Caco-2 (cell line): ENCODE measurements around the gene INPP5K. TPM values are rescaled to one million over a fixed set of nuclear protein-coding genes. Genes with fewer than 3 reads are reported as not detected.
"Not testable (repeated sequence)": the region's sequence is repeated elsewhere in the genome, so short reads cannot be mapped to it uniquely, and the experiment has no call there.

Source experiments
- BruUV-seq: library from RNA; stranded (reverse); fragments of 400-500 nt; replicated peaks from 2 replicates; lab custom pipeline; 2021; lab: Mats Ljungman, UMichigan
- CTCF ChIA-PET: fragments of 300-600 bp; sonication (Branson Sonifier 250); formaldehyde crosslinking; loops from one replicate; lab custom pipeline; 2022; ENCODE audit warnings: antibody characterized with exemption; lab: Charles Lee
- POLR2A ChIA-PET: fragments of 300-600 bp; sonication (Branson Sonifier 250); formaldehyde crosslinking; loops from one replicate; lab custom pipeline; 2022; ENCODE audit warnings: antibody characterized with exemption; lab: Charles Lee
- DNase-seq, 2 experiments: peaks; one replicate each; pipeline versions ENCODE4 v3.0.0 to v3.0.0-alpha.2; 2020 to 2022
- H3K27me3 ChIP-seq: replicated peaks from 2 replicates; pipeline ENCODE4 v1.6.0; 2011; ENCODE audit warnings: low read length; ENCODE audit not compliant: control insufficient read depth, insufficient read depth
- H3K36me3 ChIP-seq: 2 replicates; pipeline ENCODE4 v1.5.1; 2011; ENCODE audit warnings: low read length; ENCODE audit not compliant: control insufficient read depth, insufficient read depth
- H3K4me1 ChIP-seq: fragments of 250-450 bp; sonication (Bioruptor Pico); 2 replicates; pipeline ENCODE4 v1.5.1; 2020; ENCODE audit warnings: mild to moderate bottlenecking
- H3K4me3 ChIP-seq: 2 replicates; pipeline ENCODE4 v1.5.1; 2011; ENCODE audit warnings: low read depth, mild to moderate bottlenecking, control low read depth, low read length
- H3K9me3 ChIP-seq: fragments of 250-450 bp; sonication (Bioruptor Pico); 2 replicates; pipeline ENCODE4 v1.5.1; 2020; ENCODE audit warnings: mild to moderate bottlenecking, moderate library complexity
- H3K27ac Mint-ChIP-seq: one replicate; pipeline ENCODE4 v1.8.0; 2022; ENCODE audit warnings: mixed read lengths; ENCODE audit not compliant: unreplicated experiment
- H3K27me3 Mint-ChIP-seq: one replicate; pipeline ENCODE4 v1.8.0; 2022; ENCODE audit warnings: mixed read lengths; ENCODE audit not compliant: insufficient read depth, unreplicated experiment
- H3K36me3 Mint-ChIP-seq: one replicate; pipeline ENCODE4 v1.8.0; 2022; ENCODE audit warnings: mild to moderate bottlenecking, mixed read lengths; ENCODE audit not compliant: insufficient read depth, unreplicated experiment
- H3K4me1 Mint-ChIP-seq: one replicate; pipeline ENCODE4 v1.8.0; 2022; ENCODE audit warnings: low read depth, mixed read lengths; ENCODE audit not compliant: unreplicated experiment
- H3K4me3 Mint-ChIP-seq: one replicate; pipeline ENCODE4 v1.8.0; 2022; ENCODE audit warnings: mild to moderate bottlenecking, moderate library complexity, mixed read lengths; ENCODE audit not compliant: unreplicated experiment
- H3K9me3 Mint-ChIP-seq: one replicate; pipeline ENCODE4 v1.8.0; 2022; ENCODE audit warnings: mixed read lengths; ENCODE audit not compliant: unreplicated experiment
- intact Hi-C: fragments of 100-400 bp; cut with micrococcal nuclease; formaldehyde crosslinking; loops from one replicate; pipeline ENCODE4 v1.10.0; 2022; ENCODE audit not compliant: unreplicated experiment
- total RNA-seq: library from RNA; stranded (reverse); gene quantifications from 2 replicates; pipeline ENCODE4 v1.2.3, GENCODE V29; 2022
- TF ChIP-seq, protein P1 (sequence below), 2 experiments: fragments of 200-600 bp in 1 of 2; IDR thresholded peaks; 1 replicate in 1 of 2; 2 replicates in 1 of 2; pipeline versions ENCODE4 v1.5.1 to v1.8.0; 2011 to 2022; ENCODE audit warnings: antibody characterized with exemption in 1 of 2, control low read depth in 1 of 2, inconsistent platforms in 1 of 2, low read depth in 1 of 2, low read length in 1 of 2, mild to moderate bottlenecking in 1 of 2, moderate library complexity in 1 of 2; ENCODE audit not compliant: insufficient read depth in 1 of 2, severe bottlenecking in 1 of 2, unreplicated experiment in 1 of 2

Gene INPP5K
- total RNA-seq, 1 experiment from 2014 or later = 24.1 TPM

DNA sequence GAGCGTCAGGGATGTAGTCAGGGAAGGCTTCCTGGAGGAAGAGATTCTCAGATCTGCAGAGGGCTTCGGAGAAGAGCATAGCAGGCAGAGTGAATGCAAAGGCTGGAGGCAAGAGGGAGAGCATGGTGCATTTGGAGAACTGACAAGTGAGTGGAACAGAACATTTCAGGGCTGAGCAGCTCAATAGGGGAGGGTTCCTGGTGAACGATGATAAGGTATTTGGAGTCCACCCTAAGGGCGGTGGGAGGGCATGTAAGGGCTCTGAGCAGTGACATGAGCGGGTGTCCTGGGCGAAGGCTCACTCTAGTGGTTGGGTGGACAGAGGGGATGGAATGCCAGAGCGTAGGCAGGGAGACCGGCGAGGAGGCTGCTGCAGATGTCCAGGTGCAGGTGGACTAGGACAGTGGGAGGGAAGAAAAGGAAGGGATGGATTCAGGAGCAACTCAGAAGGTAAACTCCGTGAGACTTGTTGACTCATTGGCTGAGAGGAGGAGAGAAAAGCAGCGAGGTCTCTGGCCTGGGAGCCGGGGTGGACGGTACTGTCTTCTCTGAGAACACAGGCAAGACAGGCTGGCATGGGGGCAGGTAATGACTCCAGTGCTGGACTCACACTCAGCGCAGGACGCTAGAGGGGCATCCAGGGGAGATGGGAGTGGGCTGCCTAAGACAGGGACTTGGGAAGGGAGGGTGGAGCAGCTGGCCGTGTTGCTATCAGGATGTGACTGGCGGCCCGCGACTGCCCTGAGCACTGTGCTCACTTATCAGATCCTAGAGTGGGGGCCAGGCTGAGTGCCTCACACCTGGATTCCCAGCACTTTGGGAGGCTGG lies 47.6 kb upstream of the INPP5K start:
- ChIA-PET CTCF (interaction anchor here (0.6 to 1.7 kb wide), 2 partner anchors 48 to 66 kb away, joined by 3 to 8 read pairs; partner anchors contain the start of gene INPP5K), POLR2A (no interaction called here)
- Histone ChIP-seq H3K4me3 (no peak overlapping the region), H3K4me1 (peaks cover 8% of the 10 kb centered on the region; the same call in 1 of the 2 replicates), H3K36me3 (no peaks in the 10 kb centered on the region; the same call in 1 of the 2 replicates), H3K9me3 (no peaks in the 10 kb centered on the region), H3K27me3 (no peaks in the 10 kb centered on the region)
- no peaks in the 10 kb centered on the region for H3K9me3 Mint-ChIP-seq
- intact Hi-C loops = loop anchor here (5.0 kb wide), 1 partner anchor 33 kb away; no protein-coding TSS in a partner anchor
- TF ChIP-seq, protein P1, sequence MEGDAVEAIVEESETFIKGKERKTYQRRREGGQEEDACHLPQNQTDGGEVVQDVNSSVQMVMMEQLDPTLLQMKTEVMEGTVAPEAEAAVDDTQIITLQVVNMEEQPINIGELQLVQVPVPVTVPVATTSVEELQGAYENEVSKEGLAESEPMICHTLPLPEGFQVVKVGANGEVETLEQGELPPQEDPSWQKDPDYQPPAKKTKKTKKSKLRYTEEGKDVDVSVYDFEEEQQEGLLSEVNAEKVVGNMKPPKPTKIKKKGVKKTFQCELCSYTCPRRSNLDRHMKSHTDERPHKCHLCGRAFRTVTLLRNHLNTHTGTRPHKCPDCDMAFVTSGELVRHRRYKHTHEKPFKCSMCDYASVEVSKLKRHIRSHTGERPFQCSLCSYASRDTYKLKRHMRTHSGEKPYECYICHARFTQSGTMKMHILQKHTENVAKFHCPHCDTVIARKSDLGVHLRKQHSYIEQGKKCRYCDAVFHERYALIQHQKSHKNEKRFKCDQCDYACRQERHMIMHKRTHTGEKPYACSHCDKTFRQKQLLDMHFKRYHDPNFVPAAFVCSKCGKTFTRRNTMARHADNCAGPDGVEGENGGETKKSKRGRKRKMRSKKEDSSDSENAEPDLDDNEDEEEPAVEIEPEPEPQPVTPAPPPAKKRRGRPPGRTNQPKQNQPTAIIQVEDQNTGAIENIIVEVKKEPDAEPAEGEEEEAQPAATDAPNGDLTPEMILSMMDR (IDR thresholded peaks at IDR 0.05; ENCODE audit: insufficient read depth in 1 of 2, low read depth in 1 of 2, low read length in 1 of 2, severe bottlenecking in 1 of 2, unreplicated experiment in 1 of 2) = no peak
- peak overlapping the region; percentile 68 for H3K27ac Mint-ChIP-seq
- peak overlapping the region; percentile 86 for H3K4me3 Mint-ChIP-seq
- H3K4me1 Mint-ChIP-seq = peaks cover 33% of the 10 kb centered on the region
- peak in 1 of 2 experiments; percentile 56 for DNase-seq
- no peaks in the 10 kb centered on the region for H3K27me3 Mint-ChIP-seq
- peaks cover 32% of the 10 kb centered on the region for H3K36me3 Mint-ChIP-seq
- no TSS peak for BruUV-seq

DNA sequence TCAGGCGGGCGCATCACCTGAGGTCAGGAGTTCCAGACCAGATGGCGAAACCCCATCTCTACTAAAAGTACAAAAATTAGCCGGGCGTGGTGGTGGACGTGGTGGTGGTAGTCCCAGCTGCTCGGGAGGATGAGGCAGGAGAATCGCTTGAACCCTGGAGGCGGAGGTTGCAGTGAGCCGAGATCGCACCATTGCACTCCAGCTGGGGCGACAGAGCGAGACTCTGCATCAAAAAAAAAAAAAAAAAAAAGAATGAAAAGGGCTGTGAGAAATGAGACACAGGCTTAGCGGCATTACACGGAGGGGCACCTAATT lies 47.0 kb upstream of the INPP5K start:
- CTCF ChIA-PET = interaction anchor here (0.6 to 1.7 kb wide), 2 partner anchors 47 to 66 kb away, joined by 3 to 8 read pairs; partner anchors contain the start of gene INPP5K
- H3K27me3 Mint-ChIP-seq, POLR2A ChIA-PET, H3K27me3 ChIP-seq, H3K4me1 ChIP-seq, BruUV-seq, H3K4me3 ChIP-seq, H3K9me3 ChIP-seq, DNase-seq, H3K36me3 ChIP-seq, H3K9me3 Mint-ChIP-seq: not testable (repeated sequence)
- peak overlapping the region; percentile 86 for H3K4me3 Mint-ChIP-seq
- peaks cover 33% of the 10 kb centered on the region for H3K4me1 Mint-ChIP-seq
- H3K36me3 Mint-ChIP-seq = peaks cover 32% of the 10 kb centered on the region
- peak overlapping the region; percentile 68 for H3K27ac Mint-ChIP-seq
- intact Hi-C loops = loop anchor here (5.0 kb wide), 1 partner anchor 34 kb away; no protein-coding TSS in a partner anchor

GRCh38 chr17:1562176-1562643 lies 45.8 kb upstream of the INPP5K start:
- intact Hi-C loops = loop anchor here (1.0 to 5.0 kb wide), 2 partner anchors 35 to 68 kb away; no protein-coding TSS in a partner anchor
- Histone ChIP-seq H3K27me3 (no peaks in the 10 kb centered on the region), H3K4me3 (peak overlapping the region; percentile 96), H3K9me3 (no peaks in the 10 kb centered on the region), H3K4me1 (peaks cover 8% of the 10 kb centered on the region; the same call in 1 of the 2 replicates), H3K36me3 (no peaks in the 10 kb centered on the region; the same call in 1 of the 2 replicates)
- TF ChIP-seq, protein P1 (IDR thresholded peaks at IDR 0.05; ENCODE audit: insufficient read depth in 1 of 2, low read depth in 1 of 2, low read length in 1 of 2, severe bottlenecking in 1 of 2, unreplicated experiment in 1 of 2) = peak in 1 of 2 experiments; percentile 4
- no peak overlapping the region for H3K27ac Mint-ChIP-seq
- no TSS peak for BruUV-seq
- ChIA-PET CTCF (interaction anchor here (0.6 to 1.7 kb wide), 6 partner anchors 12 to 182 kb away, joined by 3 to 8 read pairs (median 4); partner anchors contain the start of gene INPP5K), POLR2A (interaction anchor here (0.6 to 1.0 kb wide), 5 partner anchors 9 to 87 kb away, joined by 3 to 6 read pairs (median 4); partner anchors contain the start of genes INPP5K, RILP and SLC43A2)
- peaks cover 34% of the 10 kb centered on the region for H3K36me3 Mint-ChIP-seq
- no peaks in the 10 kb centered on the region for H3K27me3 Mint-ChIP-seq
- no peak for DNase-seq
- peak overlapping the region; percentile 86 for H3K4me3 Mint-ChIP-seq
- H3K9me3 Mint-ChIP-seq = no peaks in the 10 kb centered on the region
- H3K4me1 Mint-ChIP-seq = peaks cover 33% of the 10 kb centered on the region
